AG09319 (cell line): Measurements from ENCODE around the gene BRINP3.
"Not testable (repeated sequence)": the region's sequence is repeated elsewhere in the genome, so short reads cannot be mapped to it uniquely, and the experiment has no call there.

Source experiments
- DNase-seq: peaks from one replicate; pipeline ENCODE4 v3.0.0-alpha.2; 2010; ENCODE audit warnings: low read depth; ENCODE audit errors: extremely low read depth
- CTCF ChIP-seq: IDR thresholded peaks from 2 replicates; pipeline ENCODE4 v1.5.1; 2011; ENCODE audit warnings: low read depth, mild to moderate bottlenecking, inconsistent platforms, low read length, moderate library complexity

BRINP3 gene

GRCh38 chr1:190140644-190141043 lies 337.0 kb downstream of the BRINP3 start:
- DNase-seq: no peak
- TF ChIP-seq CTCF: no peak

- no peak for DNase-seq
- TF ChIP-seq CTCF: no peak
These were observed 339.0 kb downstream of the BRINP3 start for GRCh38 chr1:190138702-190139101.

- TF ChIP-seq CTCF: no peak
- no peak for DNase-seq
These were observed 339.4 kb downstream of the BRINP3 start for GRCh38 chr1:190138266-190138665.

GRCh38 chr1:190129366-190129765 lies 348.3 kb downstream of the BRINP3 start:
- no peak for TF ChIP-seq CTCF
- no peak for DNase-seq

- no peak for DNase-seq
- TF ChIP-seq CTCF: no peak
These were observed 350.9 kb downstream of the BRINP3 start for GRCh38 chr1:190126728-190127127.

GRCh38 chr1:190124068-190124467 lies 353.6 kb downstream of the BRINP3 start:
- no peak for DNase-seq
- TF ChIP-seq CTCF: no peak

GRCh38 chr1:190120564-190120963 lies 357.1 kb downstream of the BRINP3 start:
- not testable (repeated sequence) for DNase-seq

GRCh38 chr1:190119683-190120082 lies 358.0 kb downstream of the BRINP3 start:
- TF ChIP-seq CTCF: no peak
- DNase-seq: no peak
